Thyroid gland (tissue), 4 donors: ENCODE data around the gene TNFSF12. TPM values are rescaled to one million over a fixed set of nuclear protein-coding genes. Genes with fewer than 3 reads are reported as not detected.
A peak's percentile ranks its signal among the peaks of the same experiment; 100 is the strongest.

ENCODE experiments used
- DNase-seq, 2 donors: peaks; one replicate each; pipeline ENCODE4 v3.0.0-alpha.2; 2019
- H3K27ac ChIP-seq, 3 donors: fragments of 200-600 bp; sonication (generic); 1 replicate in 2 of 3; 2 replicates in 1 of 3; pipeline ENCODE4 v1.5.1; 2016 to 2019; ENCODE audit warnings: mild to moderate bottlenecking in 1 of 3, moderate library complexity in 1 of 3
- H3K27me3 ChIP-seq: fragments of 200-600 bp; sonication (generic); one replicate; pipeline ENCODE4 v1.5.1; 2019
- H3K36me3 ChIP-seq, 2 donors: fragments of 200-600 bp; sonication (generic); one replicate each; pipeline ENCODE4 v1.5.1; 2016 to 2019
- H3K4me1 ChIP-seq, 2 donors: fragments of 200-600 bp; sonication (generic); one replicate each; pipeline ENCODE4 v1.5.1; 2017 to 2019
- H3K4me3 ChIP-seq, 3 donors: fragments of 200-600 bp; sonication (generic); replicated peaks in 1 of 3; 1 replicate in 2 of 3; 2 replicates in 1 of 3; pipeline ENCODE4 v1.5.1; 2016; ENCODE audit warnings: mild to moderate bottlenecking in 1 of 3
- H3K9me3 ChIP-seq: fragments of 200-600 bp; sonication (generic); one replicate; pipeline ENCODE4 v1.5.1; 2017
- POLR2A ChIP-seq, 2 donors: fragments of 450-650 bp; IDR thresholded peaks; one replicate each; pipeline ENCODE4 v1.6.1; 2017; ENCODE audit warnings: antibody characterized with exemption in 2 of 2, mild to moderate bottlenecking in 2 of 2, moderate library complexity in 1 of 2
- WGBS, 2 donors: methylation state at CpG; one replicate each; pipeline ENCODE4 v1.1.5; 2017; 5-methylcytosine and 5-hydroxymethylcytosine counted together
- intact Hi-C: fragments of 100-400 bp; cut with DNase I; formaldehyde crosslinking; loops from one replicate; pipeline ENCODE4 v1.15.1; 2023
- total RNA-seq, 4 donors: library from RNA; depleted of rRNA; stranded (reverse); fragments of >200 nt; gene quantifications; one replicate each; pipeline ENCODE4 v1.2.3, GENCODE V29; 2016
- TF ChIP-seq, protein P1 (sequence below), 6 experiments: fragments of 200-600 bp in 3 of 6; fragments of 450-650 bp in 3 of 6; sonication (generic) in 3 of 6; IDR thresholded peaks; one replicate each; pipeline ENCODE4 v1.5.1; 2016 to 2019; ENCODE audit warnings: antibody characterized with exemption in 6 of 6, mild to moderate bottlenecking in 2 of 6, inconsistent platforms in 1 of 6, moderate library complexity in 1 of 6

The TNFSF12 gene, protein sequence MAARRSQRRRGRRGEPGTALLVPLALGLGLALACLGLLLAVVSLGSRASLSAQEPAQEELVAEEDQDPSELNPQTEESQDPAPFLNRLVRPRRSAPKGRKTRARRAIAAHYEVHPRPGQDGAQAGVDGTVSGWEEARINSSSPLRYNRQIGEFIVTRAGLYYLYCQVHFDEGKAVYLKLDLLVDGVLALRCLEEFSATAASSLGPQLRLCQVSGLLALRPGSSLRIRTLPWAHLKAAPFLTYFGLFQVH
- 10 to 100 TPM; 17.9 to 39.9 (median 30.8) TPM for total RNA-seq

DNA sequence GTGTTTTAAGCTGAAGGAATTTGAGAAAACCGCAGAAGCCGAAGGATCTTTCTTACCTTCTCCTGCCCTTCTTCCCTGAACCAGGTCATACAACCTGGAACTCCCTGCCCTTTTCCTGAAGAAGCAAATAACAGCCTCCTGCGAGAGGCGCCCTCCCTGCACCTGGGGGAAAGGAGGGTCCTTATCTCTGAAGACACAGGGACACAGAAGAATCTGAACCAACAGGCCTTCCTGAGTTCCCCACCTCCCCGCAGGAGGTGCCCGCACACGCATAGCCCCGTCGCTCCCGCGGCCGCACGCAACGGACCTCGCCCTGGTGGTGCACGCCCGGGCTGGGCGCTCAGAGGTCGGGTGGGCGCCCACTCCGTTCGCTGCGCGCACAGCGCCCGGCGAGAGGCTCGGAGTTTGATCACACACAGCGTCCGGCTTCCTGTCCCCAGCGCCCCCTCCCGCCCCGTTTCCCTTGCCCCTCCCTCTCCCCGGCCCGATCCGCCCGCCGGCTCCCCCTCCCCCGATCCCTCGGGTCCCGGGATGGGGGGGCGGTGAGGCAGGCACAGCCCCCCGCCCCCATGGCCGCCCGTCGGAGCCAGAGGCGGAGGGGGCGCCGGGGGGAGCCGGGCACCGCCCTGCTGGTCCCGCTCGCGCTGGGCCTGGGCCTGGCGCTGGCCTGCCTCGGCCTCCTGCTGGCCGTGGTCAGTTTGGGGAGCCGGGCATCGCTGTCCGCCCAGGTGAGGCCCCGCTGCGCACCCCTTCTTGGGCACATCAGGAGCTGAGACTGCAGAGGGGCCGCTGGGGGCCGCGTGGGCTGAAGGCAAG lies at the start of gene TNFSF12:
Gene TNFSF12, plus strand, starts transcription at position 474 of the 816 bp plus-strand sequence. Its CDS starts 96 bp downstream, at position 570.
- Histone ChIP-seq H3K36me3 (no peaks in the 10 kb centered on the region), H3K4me3 (peak within 1 kb of the TSS; percentile 52 to 97 (median 85)), H3K9me3 (no peaks in the 10 kb centered on the region), H3K27me3 (no peaks in the 10 kb centered on the region), H3K27ac (peak within 1 kb of the TSS; percentile 73 to 92 (median 89)), H3K4me1 (peaks cover 10 to 19% of the 10 kb centered on the region in 2 donors)
- 1 to 3% methylated on average over 19 to 31 of the region's 65 CpGs for WGBS, 2 donors
- TF ChIP-seq, protein P1, sequence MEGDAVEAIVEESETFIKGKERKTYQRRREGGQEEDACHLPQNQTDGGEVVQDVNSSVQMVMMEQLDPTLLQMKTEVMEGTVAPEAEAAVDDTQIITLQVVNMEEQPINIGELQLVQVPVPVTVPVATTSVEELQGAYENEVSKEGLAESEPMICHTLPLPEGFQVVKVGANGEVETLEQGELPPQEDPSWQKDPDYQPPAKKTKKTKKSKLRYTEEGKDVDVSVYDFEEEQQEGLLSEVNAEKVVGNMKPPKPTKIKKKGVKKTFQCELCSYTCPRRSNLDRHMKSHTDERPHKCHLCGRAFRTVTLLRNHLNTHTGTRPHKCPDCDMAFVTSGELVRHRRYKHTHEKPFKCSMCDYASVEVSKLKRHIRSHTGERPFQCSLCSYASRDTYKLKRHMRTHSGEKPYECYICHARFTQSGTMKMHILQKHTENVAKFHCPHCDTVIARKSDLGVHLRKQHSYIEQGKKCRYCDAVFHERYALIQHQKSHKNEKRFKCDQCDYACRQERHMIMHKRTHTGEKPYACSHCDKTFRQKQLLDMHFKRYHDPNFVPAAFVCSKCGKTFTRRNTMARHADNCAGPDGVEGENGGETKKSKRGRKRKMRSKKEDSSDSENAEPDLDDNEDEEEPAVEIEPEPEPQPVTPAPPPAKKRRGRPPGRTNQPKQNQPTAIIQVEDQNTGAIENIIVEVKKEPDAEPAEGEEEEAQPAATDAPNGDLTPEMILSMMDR (IDR thresholded peaks at IDR 0.05) = peak in 3 of 6 experiments; percentile 21 to 32 (median 23)
- peak in 1 of 2 donors; percentile 41 for TF ChIP-seq POLR2A (IDR thresholded peaks at IDR 0.05)
- intact Hi-C loops = no loop called here
- peak; percentile 62 to 65 for DNase-seq

DNA sequence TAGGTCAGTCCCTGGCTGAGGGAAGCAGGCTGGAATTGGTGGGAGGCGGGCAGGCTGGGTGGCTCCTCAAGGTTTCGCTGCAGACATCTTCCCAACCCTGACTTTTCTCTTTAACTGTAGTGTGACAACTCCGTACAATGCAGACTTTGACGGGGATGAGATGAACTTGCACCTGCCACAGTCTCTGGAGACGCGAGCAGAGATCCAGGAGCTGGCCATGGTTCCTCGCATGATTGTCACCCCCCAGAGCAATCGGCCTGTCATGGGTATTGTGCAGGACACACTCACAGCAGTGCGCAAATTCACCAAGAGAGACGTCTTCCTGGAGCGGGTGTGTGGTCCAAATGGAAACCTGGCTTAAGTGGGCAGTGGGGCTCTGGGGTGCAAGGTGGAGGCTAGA lies 49.7 kb upstream of the TNFSF12 start:
- Histone ChIP-seq H3K9me3 (no peaks in the 10 kb centered on the region), H3K4me3 (no peak overlapping the region), H3K4me1 (peaks cover 0 to 4% of the 10 kb centered on the region in 2 donors), H3K27me3 (no peaks in the 10 kb centered on the region), H3K36me3 (peaks cover 80 to 83% of the 10 kb centered on the region in 2 donors), H3K27ac (no peak overlapping the region)
- intact Hi-C loops = no loop called here
- DNase-seq = no peak
- TF ChIP-seq, protein P1 (IDR thresholded peaks at IDR 0.05) = no peak
- no peak for TF ChIP-seq POLR2A (IDR thresholded peaks at IDR 0.05)
- 85 to 88% methylated on average over 11 of the region's 11 CpGs for whole genome bisulfite sequencing, 2 donors

DNA sequence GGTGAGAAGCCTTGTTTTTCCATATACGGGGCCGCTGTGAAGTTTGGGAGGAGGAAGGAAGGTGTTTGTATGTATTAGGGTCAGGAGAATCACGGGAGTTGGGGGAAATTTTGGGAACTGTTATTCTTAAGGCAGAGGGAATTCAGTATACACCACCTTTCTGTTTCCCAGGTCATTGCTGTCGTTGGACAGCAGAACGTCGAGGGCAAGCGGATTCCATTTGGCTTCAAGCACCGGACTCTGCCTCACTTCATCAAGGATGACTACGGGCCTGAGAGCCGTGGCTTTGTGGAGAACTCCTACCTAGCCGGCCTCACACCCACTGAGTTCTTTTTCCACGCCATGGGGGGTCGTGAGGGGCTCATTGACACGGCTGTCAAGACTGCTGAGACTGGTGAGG lies 47.1 kb upstream of the TNFSF12 start:
- 77 to 83% methylated on average over 13 of the region's 14 CpGs for WGBS, 2 donors
- DNase-seq = no peak
- Histone ChIP-seq H3K27ac (no peak overlapping the region), H3K36me3 (peaks cover 79 to 100% of the 10 kb centered on the region in 2 donors), H3K4me1 (peaks cover 0 to 1% of the 10 kb centered on the region in 2 donors), H3K9me3 (no peaks in the 10 kb centered on the region), H3K27me3 (no peaks in the 10 kb centered on the region), H3K4me3 (no peak overlapping the region)
- no peak for TF ChIP-seq POLR2A (IDR thresholded peaks at IDR 0.05)
- TF ChIP-seq, protein P1 (IDR thresholded peaks at IDR 0.05) = no peak
- intact Hi-C loops = no loop called here

DNA sequence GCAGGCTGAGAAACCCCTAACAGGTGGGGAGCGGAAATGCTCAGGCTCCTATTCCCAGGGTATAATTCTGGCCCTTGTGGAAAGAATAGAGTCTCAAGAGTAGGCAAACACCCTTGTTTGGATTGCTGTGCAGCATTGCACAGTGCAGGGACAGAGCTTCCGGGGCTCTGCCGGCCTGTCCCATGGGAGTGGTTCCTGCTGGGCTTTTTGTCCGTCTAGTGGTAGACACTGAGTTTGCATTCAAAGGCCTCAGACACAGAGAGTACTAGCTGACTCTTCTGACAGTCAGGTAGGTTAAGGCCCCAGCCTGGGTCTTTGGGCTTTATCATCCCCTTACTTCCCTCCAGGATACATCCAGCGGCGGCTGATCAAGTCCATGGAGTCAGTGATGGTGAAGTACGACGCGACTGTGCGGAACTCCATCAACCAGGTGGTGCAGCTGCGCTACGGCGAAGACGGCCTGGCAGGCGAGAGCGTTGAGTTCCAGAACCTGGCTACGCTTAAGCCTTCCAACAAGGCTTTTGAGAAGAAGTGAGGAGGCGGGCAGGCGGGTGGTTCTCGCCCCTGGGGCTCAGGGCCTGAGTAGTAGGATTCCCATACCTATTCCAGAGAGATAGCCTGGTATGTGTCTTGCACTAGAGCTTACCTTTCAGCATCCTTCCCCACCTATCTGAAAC lies 46.5 kb upstream of the TNFSF12 start:
- TF ChIP-seq, protein P1 (IDR thresholded peaks at IDR 0.05) = no peak
- TF ChIP-seq POLR2A (IDR thresholded peaks at IDR 0.05) = no peak
- Histone ChIP-seq H3K4me3 (no peak overlapping the region), H3K36me3 (peaks cover 75 to 99% of the 10 kb centered on the region in 2 donors), H3K4me1 (no peaks in the 10 kb centered on the region), H3K27me3 (no peaks in the 10 kb centered on the region), H3K27ac (no peak overlapping the region), H3K9me3 (no peaks in the 10 kb centered on the region)
- no peak for DNase-seq
- intact Hi-C loops = no loop called here
- WGBS, 2 donors = 92 to 98% methylated on average over 16 to 18 of the region's 20 CpGs
